ENCODE data around the gene UNC5B. TPM values are rescaled to one million over a fixed set of nuclear protein-coding genes. Genes with fewer than 3 reads are reported as not detected.

UNC5B gene
- total RNA-seq, 1 donor from 2014 or later, result 26.9 TPM

GRCh38 chr10:71220689-71221540, 8.5 kb downstream of the UNC5B start:
- TF ChIP-seq, protein P1, sequence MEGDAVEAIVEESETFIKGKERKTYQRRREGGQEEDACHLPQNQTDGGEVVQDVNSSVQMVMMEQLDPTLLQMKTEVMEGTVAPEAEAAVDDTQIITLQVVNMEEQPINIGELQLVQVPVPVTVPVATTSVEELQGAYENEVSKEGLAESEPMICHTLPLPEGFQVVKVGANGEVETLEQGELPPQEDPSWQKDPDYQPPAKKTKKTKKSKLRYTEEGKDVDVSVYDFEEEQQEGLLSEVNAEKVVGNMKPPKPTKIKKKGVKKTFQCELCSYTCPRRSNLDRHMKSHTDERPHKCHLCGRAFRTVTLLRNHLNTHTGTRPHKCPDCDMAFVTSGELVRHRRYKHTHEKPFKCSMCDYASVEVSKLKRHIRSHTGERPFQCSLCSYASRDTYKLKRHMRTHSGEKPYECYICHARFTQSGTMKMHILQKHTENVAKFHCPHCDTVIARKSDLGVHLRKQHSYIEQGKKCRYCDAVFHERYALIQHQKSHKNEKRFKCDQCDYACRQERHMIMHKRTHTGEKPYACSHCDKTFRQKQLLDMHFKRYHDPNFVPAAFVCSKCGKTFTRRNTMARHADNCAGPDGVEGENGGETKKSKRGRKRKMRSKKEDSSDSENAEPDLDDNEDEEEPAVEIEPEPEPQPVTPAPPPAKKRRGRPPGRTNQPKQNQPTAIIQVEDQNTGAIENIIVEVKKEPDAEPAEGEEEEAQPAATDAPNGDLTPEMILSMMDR (IDR thresholded peaks at IDR 0.05; ENCODE audit: insufficient read depth, low read length, poor library complexity, severe bottlenecking), result no peak
- DNase-seq (ENCODE audit: low read depth), result no peak
- no peak overlapping the region for H3K4me3 ChIP-seq (ENCODE audit: low read depth, low read length)
- H3K27me3 ChIP-seq (ENCODE audit: control insufficient read depth, insufficient read depth, low read length), result peaks cover 9% of the 10 kb centered on the region
- no peaks in the 10 kb centered on the region for H3K36me3 ChIP-seq (ENCODE audit: control insufficient read depth, insufficient read depth, low read length)

GRCh38 chr10:71221586-71222202, 9.3 kb downstream of the UNC5B start:
- TF ChIP-seq, protein P1 (IDR thresholded peaks at IDR 0.05; ENCODE audit: insufficient read depth, low read length, poor library complexity, severe bottlenecking), result no peak
- no peak for DNase-seq (ENCODE audit: low read depth)
- no peaks in the 10 kb centered on the region for H3K36me3 ChIP-seq (ENCODE audit: control insufficient read depth, insufficient read depth, low read length)
- H3K27me3 ChIP-seq (ENCODE audit: control insufficient read depth, insufficient read depth, low read length), result peaks cover 9% of the 10 kb centered on the region
- no peak overlapping the region for H3K4me3 ChIP-seq (ENCODE audit: low read depth, low read length)

DNA sequence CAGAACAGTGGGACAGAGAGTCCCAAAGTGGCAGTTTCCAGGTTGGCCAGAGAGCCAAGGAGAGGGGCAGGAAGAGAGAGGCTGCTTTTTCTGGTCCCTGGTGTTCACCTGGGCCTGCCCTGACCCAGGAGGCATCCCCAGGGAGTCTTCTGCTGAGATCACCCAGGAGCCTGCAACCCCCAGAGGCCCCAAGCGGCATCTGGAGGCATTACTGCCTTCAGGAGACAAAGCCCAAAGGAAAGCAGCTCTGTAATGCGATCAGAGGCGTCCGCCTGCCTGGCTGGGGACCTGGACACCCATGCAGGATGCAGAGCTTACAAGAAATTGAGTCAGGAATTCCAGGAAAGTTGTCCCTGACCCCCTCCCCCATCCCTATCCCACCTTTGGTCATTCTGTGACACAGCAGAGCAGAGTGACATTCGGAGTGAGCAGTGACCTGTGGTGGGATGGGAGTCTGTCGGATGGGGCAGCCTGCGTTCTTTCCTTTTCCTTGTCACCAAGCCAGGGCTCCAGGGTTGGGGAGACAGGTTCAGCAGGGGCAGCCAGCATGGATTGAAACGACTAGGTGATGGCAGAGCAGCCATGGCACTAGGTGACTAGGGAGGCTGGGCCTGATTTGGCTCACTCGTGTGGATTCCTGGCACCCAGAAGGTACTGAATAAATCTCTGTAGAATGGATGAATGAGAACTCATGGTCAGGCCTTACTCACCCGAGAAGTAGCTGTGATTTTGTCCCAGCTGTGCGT, 10.4 kb downstream of the UNC5B start:
- Histone ChIP-seq H3K27me3 (ENCODE audit: control insufficient read depth, insufficient read depth, low read length) (peaks cover 9% of the 10 kb centered on the region), H3K36me3 (ENCODE audit: control insufficient read depth, insufficient read depth, low read length) (no peaks in the 10 kb centered on the region), H3K4me3 (ENCODE audit: low read depth, low read length) (no peak overlapping the region)
- DNase-seq (ENCODE audit: low read depth), result no peak
- TF ChIP-seq, protein P1 (IDR thresholded peaks at IDR 0.05; ENCODE audit: insufficient read depth, low read length, poor library complexity, severe bottlenecking), result no peak

DNA sequence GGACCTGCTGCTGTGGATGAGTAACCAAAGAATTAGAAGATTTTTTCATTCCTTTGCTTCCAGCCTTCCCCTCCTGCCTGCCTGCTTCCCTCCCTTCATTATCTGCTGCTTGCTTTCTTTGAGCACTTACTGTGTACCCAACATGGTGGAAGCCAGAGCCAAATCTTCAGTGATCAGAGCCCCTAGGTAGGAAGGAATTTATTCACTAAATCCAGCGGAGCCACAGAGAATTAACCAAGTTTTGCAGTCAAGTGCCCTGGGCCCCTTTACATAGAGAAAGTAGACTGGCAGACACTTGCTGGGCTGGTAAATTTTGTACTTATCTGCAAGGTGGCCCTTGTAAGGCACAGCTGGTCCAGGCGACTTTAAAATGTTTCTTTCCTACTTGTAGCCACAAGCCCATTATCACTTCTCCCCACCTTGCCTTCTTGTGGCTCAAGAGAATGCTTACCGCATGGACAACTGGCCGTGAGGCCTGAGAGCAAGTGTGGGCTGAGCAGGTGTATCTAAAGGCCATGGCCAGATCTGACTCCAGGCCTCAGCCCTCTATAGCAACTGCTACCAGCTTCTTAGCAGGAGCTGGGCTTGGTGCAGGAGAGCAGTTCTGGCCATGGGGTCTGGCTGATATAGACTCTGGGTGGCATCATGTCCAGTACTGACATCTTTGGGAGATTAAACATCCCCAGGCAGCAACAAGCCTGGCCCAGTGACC, 11.1 kb downstream of the UNC5B start:
- peaks cover 8% of the 10 kb centered on the region for H3K27me3 ChIP-seq (ENCODE audit: control insufficient read depth, insufficient read depth, low read length)

More for the DNA sequence above, 11.1 kb downstream of the UNC5B start:
- Histone ChIP-seq H3K36me3 (ENCODE audit: control insufficient read depth, insufficient read depth, low read length) (no peaks in the 10 kb centered on the region), H3K4me3 (ENCODE audit: low read depth, low read length) (no peak overlapping the region)
- DNase-seq (ENCODE audit: low read depth), result no peak
- TF ChIP-seq, protein P1 (IDR thresholded peaks at IDR 0.05; ENCODE audit: insufficient read depth, low read length, poor library complexity, severe bottlenecking), result no peak

Data from kidney epithelial cell (primary cell).